ENCODE results near the gene C22orf31. TPM values are rescaled to one million over a fixed set of nuclear protein-coding genes. Genes with fewer than 3 reads are reported as not detected.

C22orf31 gene
- polyA plus RNA-seq, 1 experiment: not detected

GRCh38 chr22:29032584-29032983 is 29.0 kb downstream of the C22orf31 start:
- no peaks in the 10 kb centered on the region for H3K36me3 ChIP-seq (ENCODE audit: control insufficient read depth, insufficient read depth, low read length)
- ChIA-PET POLR2A (interaction anchor here (0.6 kb wide), 1 partner anchor 181 kb away, joined by 3 read pairs; no protein-coding TSS in a partner anchor), CTCF (interaction anchor here (1.1 to 1.8 kb wide), 3 partner anchors 8 to 185 kb away, joined by 5 to 7 read pairs (median 6); no protein-coding TSS in a partner anchor)
- DNase-seq (ENCODE audit: low read depth): no peak
- TF ChIP-seq CTCF (IDR thresholded peaks at IDR 0.05; ENCODE audit: insufficient read depth, low read depth, low read length): no peak
- H3K27me3 ChIP-seq (ENCODE audit: control insufficient read depth, insufficient read depth, low read length): no peaks in the 10 kb centered on the region
- no peak overlapping the region for H3K4me3 ChIP-seq (ENCODE audit: low read depth, low read length)

GRCh38 chr22:29032014-29032475 is 29.6 kb downstream of the C22orf31 start:
- ChIA-PET CTCF (interaction anchor here (0.6 to 1.8 kb wide), 5 partner anchors 8 to 184 kb away, joined by 3 to 9 read pairs (median 6); no protein-coding TSS in a partner anchor), POLR2A (no interaction called here)
- Histone ChIP-seq H3K27me3 (ENCODE audit: control insufficient read depth, insufficient read depth, low read length) (no peaks in the 10 kb centered on the region), H3K36me3 (ENCODE audit: control insufficient read depth, insufficient read depth, low read length) (no peaks in the 10 kb centered on the region), H3K4me3 (ENCODE audit: low read depth, low read length) (no peak overlapping the region)
- no peak for DNase-seq (ENCODE audit: low read depth)
- TF ChIP-seq CTCF (IDR thresholded peaks at IDR 0.05; ENCODE audit: insufficient read depth, low read depth, low read length): no peak

- CTCF ChIA-PET: interaction anchor here (0.6 to 1.8 kb wide), 7 partner anchors 9 to 183 kb away, joined by 3 to 9 read pairs (median 6); no protein-coding TSS in a partner anchor
- Histone ChIP-seq H3K36me3 (ENCODE audit: control insufficient read depth, insufficient read depth, low read length) (no peaks in the 10 kb centered on the region), H3K4me3 (ENCODE audit: low read depth, low read length) (peak overlapping the region; percentile 37; the same call in 1 of the 2 replicates), H3K27me3 (ENCODE audit: control insufficient read depth, insufficient read depth, low read length) (no peaks in the 10 kb centered on the region)
- POLR2A ChIA-PET: no interaction called here
- TF ChIP-seq CTCF (IDR thresholded peaks at IDR 0.05; ENCODE audit: insufficient read depth, low read depth, low read length): peak; percentile 9; the same call in 1 of the 2 replicates
- DNase-seq (ENCODE audit: low read depth): peak; percentile 74
Observed at GRCh38 chr22:29031227-29032011, 30.2 kb downstream of the C22orf31 start.

GRCh38 chr22:29030618-29031226 is 30.9 kb downstream of the C22orf31 start:
- ChIA-PET POLR2A (no interaction called here), CTCF (interaction anchor here (0.9 to 1.8 kb wide), 6 partner anchors 10 to 183 kb away, joined by 3 to 9 read pairs (median 6); no protein-coding TSS in a partner anchor)
- DNase-seq (ENCODE audit: low read depth): no peak
- Histone ChIP-seq H3K27me3 (ENCODE audit: control insufficient read depth, insufficient read depth, low read length) (no peaks in the 10 kb centered on the region), H3K36me3 (ENCODE audit: control insufficient read depth, insufficient read depth, low read length) (no peaks in the 10 kb centered on the region), H3K4me3 (ENCODE audit: low read depth, low read length) (peak overlapping the region; percentile 37)
- TF ChIP-seq CTCF (IDR thresholded peaks at IDR 0.05; ENCODE audit: insufficient read depth, low read depth, low read length): no peak
